HepG2 (cell line): ENCODE results near the gene SP140L. TPM values are rescaled to one million over a fixed set of nuclear protein-coding genes. Genes with fewer than 3 reads are reported as not detected.
A peak's percentile ranks its signal among the peaks of the same experiment; 100 is the strongest.

ENCODE experiments used
- BORCS8-MEF2B ChIP-seq: sonication (generic); formaldehyde crosslinking; IDR thresholded peaks from 2 replicates; pipeline ENCODE4 v1.8.0; 2022; ENCODE audit warnings: mild to moderate bottlenecking, missing genetic modification reagents
- CENPT ChIP-seq: sonication (generic); formaldehyde crosslinking; IDR thresholded peaks from 2 replicates; pipeline ENCODE4 v1.8.0; 2022; ENCODE audit warnings: low read depth, mild to moderate bottlenecking, moderate library complexity, missing genetic modification reagents
- DZIP1 ChIP-seq: sonication (generic); formaldehyde crosslinking; IDR thresholded peaks from 2 replicates; pipeline ENCODE4 v1.5.0; 2020; ENCODE audit warnings: mild to moderate bottlenecking, missing genetic modification reagents
- E2F1 ChIP-seq: sonication (generic); formaldehyde crosslinking; IDR thresholded peaks from 2 replicates; pipeline ENCODE4 v1.5.0; 2020; ENCODE audit warnings: missing genetic modification reagents
- FOXJ3 ChIP-seq: sonication (generic); formaldehyde crosslinking; IDR thresholded peaks from 2 replicates; pipeline ENCODE4 v1.4.0; 2020; ENCODE audit warnings: missing genetic modification reagents, mild to moderate bottlenecking, borderline replicate concordance
- FOXM1 ChIP-seq: sonication (generic); formaldehyde crosslinking; IDR thresholded peaks from 2 replicates; pipeline ENCODE4 v1.5.0; 2020; ENCODE audit warnings: missing genetic modification reagents
- HIVEP1 ChIP-seq: sonication (generic); formaldehyde crosslinking; IDR thresholded peaks from 2 replicates; pipeline ENCODE4 v1.4.0; 2020; ENCODE audit warnings: mild to moderate bottlenecking, missing genetic modification reagents
- KLF13 ChIP-seq: sonication (generic); formaldehyde crosslinking; IDR thresholded peaks from 2 replicates; pipeline ENCODE4 v1.4.0; 2020; ENCODE audit warnings: mild to moderate bottlenecking, missing genetic modification reagents
- NBN ChIP-seq: fragments of 450-650 bp; conservative IDR thresholded peaks from 2 replicates; pipeline ENCODE4 v1.6.1; 2017
- TEAD3 ChIP-seq: optimal IDR thresholded peaks from 2 replicates; pipeline ENCODE3; 2016; ENCODE audit warnings: borderline replicate concordance
- THAP7 ChIP-seq: sonication (generic); formaldehyde crosslinking; IDR thresholded peaks from 2 replicates; pipeline ENCODE4 v1.8.1; 2023; ENCODE audit warnings: mild to moderate bottlenecking, missing genetic modification reagents
- ZNF205 ChIP-seq: IDR thresholded peaks from 2 replicates; pipeline ENCODE4 v1.6.1; 2018; ENCODE audit warnings: missing biosample characterization, missing genetic modification reagents
- ZNF292 ChIP-seq: sonication (generic); formaldehyde crosslinking; IDR thresholded peaks from 2 replicates; pipeline ENCODE4 v1.8.1; 2022; ENCODE audit warnings: mild to moderate bottlenecking, low read depth, missing genetic modification reagents, borderline replicate concordance
- ZNF530 ChIP-seq: sonication (generic); formaldehyde crosslinking; IDR thresholded peaks from 2 replicates; pipeline ENCODE4 v1.5.0; 2020; ENCODE audit warnings: low read depth, mild to moderate bottlenecking, missing genetic modification reagents
- ZNF543 ChIP-seq: sonication (generic); formaldehyde crosslinking; IDR thresholded peaks from 2 replicates; pipeline ENCODE4 v1.4.0; 2020; ENCODE audit warnings: mild to moderate bottlenecking, missing genetic modification reagents
- ZNF547 ChIP-seq: sonication (generic); formaldehyde crosslinking; IDR thresholded peaks from 2 replicates; pipeline ENCODE4 v1.5.1; 2020; ENCODE audit warnings: mild to moderate bottlenecking, missing genetic modification reagents
- ZNF598 ChIP-seq: sonication (generic); formaldehyde crosslinking; IDR thresholded peaks from 2 replicates; pipeline ENCODE4 v1.5.1; 2020; ENCODE audit warnings: mild to moderate bottlenecking, missing genetic modification reagents, borderline replicate concordance
- ZNF615 ChIP-seq: sonication (generic); formaldehyde crosslinking; IDR thresholded peaks from 2 replicates; pipeline ENCODE4 v1.5.0; 2020; ENCODE audit warnings: mild to moderate bottlenecking, missing genetic modification reagents, borderline replicate concordance
- ZNF629 ChIP-seq: sonication (generic); formaldehyde crosslinking; conservative IDR thresholded peaks from 2 replicates; pipeline ENCODE4 v1.5.0; 2020; ENCODE audit warnings: missing genetic modification reagents
- ZNF691 ChIP-seq: sonication (generic); formaldehyde crosslinking; IDR thresholded peaks from 2 replicates; pipeline ENCODE4 v1.4.0; 2020; ENCODE audit warnings: missing genetic modification reagents, low read depth, mild to moderate bottlenecking, borderline replicate concordance
- ZNF768 ChIP-seq: sonication (generic); formaldehyde crosslinking; IDR thresholded peaks from 2 replicates; pipeline ENCODE4 v1.4.0; 2020; ENCODE audit warnings: missing genetic modification reagents
- ZNF800 ChIP-seq: sonication (generic); formaldehyde crosslinking; IDR thresholded peaks from 2 replicates; pipeline ENCODE4 v1.4.0; 2020; ENCODE audit warnings: missing genetic modification reagents
- polyA plus RNA-seq, 8 experiments: library from polyadenylated mRNA; depleted of rRNA in 3 of 8; stranded (reverse) in 7 of 8; unstranded in 1 of 8; fragments of >200 nt; fragmentation: Illumina TruSeq in 4 of 8; extraction: Trizol in 4 of 8; gene quantifications; 2 replicates each; pipeline versions ENCODE4 v1.2.1 to v1.2.3, GENCODE V29; 2011 to 2016; ENCODE audit warnings: low read depth in 4 of 8, missing spikeins in 1 of 8, mixed read lengths in 1 of 8; ENCODE audit not compliant: insufficient read depth in 1 of 8
- total RNA-seq, 5 experiments: library from RNA; depleted of rRNA; stranded (reverse); fragments of >200 nt; fragmentation: Illumina TruSeq; extraction: Trizol; gene quantifications; 2 replicates each; pipeline ENCODE4 v1.2.3, GENCODE V29; 2016; ENCODE audit warnings: low read depth in 1 of 5

The SP140L gene
- total and polyA plus RNA-seq, 2 of the 13 experiments (the other 11 are each of a cell fraction or from before 2014, with no cell fraction given): 10.9 to 17.5 TPM

- TF ChIP-seq DZIP1 (CRISPR knock-in tag): no peak; the same call in 1 of the 2 replicates
- TF ChIP-seq ZNF615 (CRISPR knock-in tag): 0 out of 2 replicates have a peak, but pooled peaks have one; percentile 19
- TF ChIP-seq THAP7 (CRISPR knock-in tag): peak; percentile 68; the same call in 1 of the 2 replicates
- TF ChIP-seq ZNF691 (CRISPR knock-in tag): peak; percentile 66; the same call in 1 of the 2 replicates
- peak; percentile 62; the same call in 1 of the 2 replicates for TF ChIP-seq E2F1 (CRISPR knock-in tag)
- TF ChIP-seq ZNF800: peak; percentile 80
- no peak; the same call in 1 of the 2 replicates for TF ChIP-seq ZNF598 (CRISPR knock-in tag)
- TF ChIP-seq ZNF530 (CRISPR knock-in tag): 0 out of 2 replicates have a peak, but pooled peaks have one; percentile 71
- TF ChIP-seq ZNF292: peak; percentile 83; the same call in 1 of the 2 replicates
- TF ChIP-seq FOXJ3 (CRISPR knock-in tag): no peak
- TF ChIP-seq ZNF205 (CRISPR knock-in tag): 0 out of 2 replicates have a peak, but pooled peaks have one; percentile 18
- peak; percentile 78; the same call in 1 of the 2 replicates for TF ChIP-seq CENPT (CRISPR knock-in tag)
- peak; percentile 34; the same call in 1 of the 2 replicates for TF ChIP-seq ZNF629
- TF ChIP-seq KLF13 (CRISPR knock-in tag): peak; percentile 82; the same call in 1 of the 2 replicates
- TF ChIP-seq ZNF547 (CRISPR knock-in tag): peak; percentile 71; the same call in 1 of the 2 replicates
- no peak for TF ChIP-seq NBN
- TF ChIP-seq HIVEP1 (CRISPR knock-in tag): 0 out of 2 replicates have a peak, but pooled peaks have one; percentile 49
- peak; percentile 56; the same call in 1 of the 2 replicates for TF ChIP-seq ZNF768 (CRISPR knock-in tag)
- no peak for TF ChIP-seq FOXM1
- TF ChIP-seq BORCS8-MEF2B (CRISPR knock-in tag): peak; percentile 72
- peak; percentile 93; the same call in 1 of the 2 replicates for TF ChIP-seq ZNF543 (CRISPR knock-in tag)
- TF ChIP-seq TEAD3 (CRISPR knock-in tag): no peak
These were observed 84.8 kb downstream of the SP140L start (continued) for GRCh38 chr2:230411570-230412370.
